ENCODE data around the gene SLC8A3. TPM values are rescaled to one million over a fixed set of nuclear protein-coding genes. Genes with fewer than 3 reads are reported as not detected.
A peak's percentile ranks its signal among the peaks of the same experiment; 100 is the strongest.

Gene SLC8A3
- total and polyA plus RNA-seq, 2 donors (not counting 3 experiments of a cell fraction or from before 2014, with no cell fraction given): not detected

DNA sequence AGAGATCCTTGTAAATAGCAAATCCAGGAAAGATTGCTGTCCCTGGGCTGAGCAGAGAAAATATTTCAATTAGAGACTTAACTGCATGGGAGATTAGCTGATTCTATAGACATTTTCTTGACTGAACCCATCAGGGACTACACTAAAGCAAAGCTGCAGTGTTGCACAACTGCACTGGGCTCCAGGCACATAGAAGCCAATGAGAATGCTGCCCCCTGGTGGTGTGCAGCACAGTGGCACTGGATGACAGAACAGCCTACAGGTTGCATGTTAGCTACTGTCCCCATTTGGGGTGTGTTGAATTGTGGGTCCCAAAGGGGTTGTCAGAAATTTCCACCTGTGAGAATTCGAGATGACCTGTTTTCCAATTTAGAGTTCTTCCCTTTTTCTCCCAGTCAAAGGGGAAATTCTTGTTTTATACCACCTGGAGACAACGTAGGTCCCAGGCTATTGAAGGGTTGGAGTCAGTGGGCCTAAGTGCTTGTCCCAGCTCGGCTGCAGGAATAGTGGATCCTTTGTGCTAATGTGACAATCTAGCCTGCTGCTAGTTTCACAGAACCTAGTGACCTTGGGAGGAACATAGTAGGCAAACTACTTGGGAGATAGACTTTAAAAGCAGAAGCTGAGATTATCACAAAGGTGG lies 114.7 kb downstream of the SLC8A3 start:
- TF ChIP-seq, protein P1, sequence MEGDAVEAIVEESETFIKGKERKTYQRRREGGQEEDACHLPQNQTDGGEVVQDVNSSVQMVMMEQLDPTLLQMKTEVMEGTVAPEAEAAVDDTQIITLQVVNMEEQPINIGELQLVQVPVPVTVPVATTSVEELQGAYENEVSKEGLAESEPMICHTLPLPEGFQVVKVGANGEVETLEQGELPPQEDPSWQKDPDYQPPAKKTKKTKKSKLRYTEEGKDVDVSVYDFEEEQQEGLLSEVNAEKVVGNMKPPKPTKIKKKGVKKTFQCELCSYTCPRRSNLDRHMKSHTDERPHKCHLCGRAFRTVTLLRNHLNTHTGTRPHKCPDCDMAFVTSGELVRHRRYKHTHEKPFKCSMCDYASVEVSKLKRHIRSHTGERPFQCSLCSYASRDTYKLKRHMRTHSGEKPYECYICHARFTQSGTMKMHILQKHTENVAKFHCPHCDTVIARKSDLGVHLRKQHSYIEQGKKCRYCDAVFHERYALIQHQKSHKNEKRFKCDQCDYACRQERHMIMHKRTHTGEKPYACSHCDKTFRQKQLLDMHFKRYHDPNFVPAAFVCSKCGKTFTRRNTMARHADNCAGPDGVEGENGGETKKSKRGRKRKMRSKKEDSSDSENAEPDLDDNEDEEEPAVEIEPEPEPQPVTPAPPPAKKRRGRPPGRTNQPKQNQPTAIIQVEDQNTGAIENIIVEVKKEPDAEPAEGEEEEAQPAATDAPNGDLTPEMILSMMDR (IDR thresholded peaks at IDR 0.05; ENCODE audit: extremely low read depth in 1 of 2, insufficient read depth in 1 of 2, low read depth in 1 of 2, low read length in 2 of 2): peak; percentile 71 to 83
- TF ChIP-seq MYC (IDR thresholded peaks at IDR 0.05; ENCODE audit: low read depth, low read length): no peak
- no peak for TF ChIP-seq GATA2 (IDR thresholded peaks at IDR 0.05; ENCODE audit: insufficient read depth, insufficient read length, low read depth, low read length)
- TF ChIP-seq EZH2 (IDR thresholded peaks at IDR 0.05; ENCODE audit: borderline replicate concordance, low read depth, low read length, severe bottlenecking): no peak
- TF ChIP-seq JUN (IDR thresholded peaks at IDR 0.05; ENCODE audit: borderline replicate concordance, insufficient read depth, insufficient read length, low read depth): no peak
- TF ChIP-seq FOS (IDR thresholded peaks at IDR 0.05; ENCODE audit: borderline replicate concordance, insufficient read depth, low read length): no peak
- no peak for TF ChIP-seq POLR2A (IDR thresholded peaks at IDR 0.05; ENCODE audit: low read depth, low read length)
- no TSS peak for BruUV-seq (replicated peaks)
- Histone ChIP-seq H4K20me1 (replicated peaks; ENCODE audit: control insufficient read depth, extremely low read depth, insufficient read depth, low read length) (no peaks in the 10 kb centered on the region), H3K4me1 (ENCODE audit: control insufficient read depth, extremely low read depth, insufficient read depth, low read length) (no peaks in the 10 kb centered on the region), H3K27me3 (ENCODE audit: control insufficient read depth in 2 of 2, insufficient read depth in 2 of 2, low read length in 2 of 2) (no peaks in the 10 kb centered on the region), H3K4me2 (ENCODE audit: insufficient read depth, low read length) (no peak overlapping the region), H3K9me1 (replicated peaks; ENCODE audit: control insufficient read depth, extremely low read depth, insufficient read depth, low read length) (no peaks in the 10 kb centered on the region), H3K79me2 (ENCODE audit: control insufficient read depth, insufficient read depth, low read length) (no peaks in the 10 kb centered on the region), H3K4me3 (replicated peaks in 1 of 3; ENCODE audit: insufficient read depth in 1 of 3, low read depth in 1 of 3, low read length in 3 of 3) (no peak overlapping the region), H3K9me3 (replicated peaks; ENCODE audit: control insufficient read depth, insufficient read depth, low read length) (no peaks in the 10 kb centered on the region), H3K9ac (replicated peaks; ENCODE audit: extremely low read depth, insufficient read depth, low read length) (no peak overlapping the region), H3K27ac (ENCODE audit: insufficient read depth, low read depth, low read length) (no peak overlapping the region), H2AFZ (ENCODE audit: low read depth, low read length) (no peak overlapping the region), H3K36me3 (ENCODE audit: control insufficient read depth in 2 of 2, extremely low read depth in 1 of 2, insufficient read depth in 2 of 2, low read length in 2 of 2) (no peaks in the 10 kb centered on the region)
- POLR2A ChIA-PET: no interaction called here
- CTCF ChIA-PET: interaction anchor here (0.5 to 3.1 kb wide), 23 partner anchors 8 to 488 kb away, joined by 3 to 61 read pairs (median 4); no protein-coding TSS in a partner anchor
- FAIRE-seq (peak; percentile 12), DNase-seq (ENCODE audit: low read depth, low spot score) (peak; percentile 35)
- intact Hi-C loops (cut with micrococcal nuclease): loop anchor here (1.0 kb wide), 2 partner anchors 28 to 256 kb away; no protein-coding TSS in a partner anchor
- dilution Hi-C loops (cut with MboI; ENCODE audit: extremely low pct_ligation_motif_present, low sequenced_read_pairs): no loop called here

Data from endothelial cell of umbilical vein (primary cell).